ENCODE results near the gene ADCY7.

DNA sequence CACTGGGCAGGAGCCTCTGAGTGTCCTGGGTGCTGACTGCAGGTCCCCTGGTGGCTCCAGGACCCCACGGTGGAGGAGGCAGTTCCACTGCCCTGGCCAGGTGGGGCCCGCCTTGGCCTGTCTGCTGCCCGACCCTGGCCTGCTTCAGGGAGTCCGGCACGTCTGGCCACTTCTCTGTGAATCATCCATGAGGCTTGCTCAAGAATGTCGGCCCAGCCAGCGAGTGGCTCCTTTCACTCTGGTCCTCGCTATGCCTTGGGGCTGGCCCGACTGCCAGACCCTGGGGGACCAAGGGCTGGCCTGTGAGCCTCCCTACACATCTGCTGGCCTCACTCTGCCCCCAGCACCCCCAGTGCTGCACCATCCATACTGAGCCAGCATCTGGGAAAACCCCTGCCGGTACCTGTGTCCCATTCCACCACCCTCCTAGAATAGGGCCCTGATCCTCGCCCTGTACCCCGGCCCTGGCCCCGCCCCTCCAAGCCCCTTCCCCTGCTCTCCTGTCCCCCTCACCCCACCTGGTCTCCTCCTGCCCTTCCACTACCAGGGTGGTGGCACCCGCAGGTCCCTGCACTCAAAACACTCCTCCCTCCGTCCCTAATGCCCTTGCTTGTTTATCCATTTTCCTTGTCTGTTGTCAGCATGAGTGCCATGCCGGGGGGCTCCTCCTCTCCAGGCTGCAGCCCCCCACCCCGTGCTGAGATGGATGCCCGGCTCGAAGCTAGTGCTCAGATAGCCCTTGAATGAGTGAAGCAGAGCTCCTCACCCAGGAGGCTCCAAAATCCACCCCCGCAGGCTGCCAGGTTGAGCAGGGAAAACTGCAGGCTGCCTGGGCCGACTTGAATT is 35.5 kb downstream of the ADCY7 start:
- TF ChIP-seq, protein P1, sequence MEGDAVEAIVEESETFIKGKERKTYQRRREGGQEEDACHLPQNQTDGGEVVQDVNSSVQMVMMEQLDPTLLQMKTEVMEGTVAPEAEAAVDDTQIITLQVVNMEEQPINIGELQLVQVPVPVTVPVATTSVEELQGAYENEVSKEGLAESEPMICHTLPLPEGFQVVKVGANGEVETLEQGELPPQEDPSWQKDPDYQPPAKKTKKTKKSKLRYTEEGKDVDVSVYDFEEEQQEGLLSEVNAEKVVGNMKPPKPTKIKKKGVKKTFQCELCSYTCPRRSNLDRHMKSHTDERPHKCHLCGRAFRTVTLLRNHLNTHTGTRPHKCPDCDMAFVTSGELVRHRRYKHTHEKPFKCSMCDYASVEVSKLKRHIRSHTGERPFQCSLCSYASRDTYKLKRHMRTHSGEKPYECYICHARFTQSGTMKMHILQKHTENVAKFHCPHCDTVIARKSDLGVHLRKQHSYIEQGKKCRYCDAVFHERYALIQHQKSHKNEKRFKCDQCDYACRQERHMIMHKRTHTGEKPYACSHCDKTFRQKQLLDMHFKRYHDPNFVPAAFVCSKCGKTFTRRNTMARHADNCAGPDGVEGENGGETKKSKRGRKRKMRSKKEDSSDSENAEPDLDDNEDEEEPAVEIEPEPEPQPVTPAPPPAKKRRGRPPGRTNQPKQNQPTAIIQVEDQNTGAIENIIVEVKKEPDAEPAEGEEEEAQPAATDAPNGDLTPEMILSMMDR (conservative IDR thresholded peaks at IDR 0.05; ENCODE audit: low read depth, low read length) = no peak
- no peak for TF ChIP-seq EZH2 (IDR thresholded peaks at IDR 0.05; ENCODE audit: low read length, unreplicated experiment)
